ENCODE measurements around the gene FHOD3.

DNA sequence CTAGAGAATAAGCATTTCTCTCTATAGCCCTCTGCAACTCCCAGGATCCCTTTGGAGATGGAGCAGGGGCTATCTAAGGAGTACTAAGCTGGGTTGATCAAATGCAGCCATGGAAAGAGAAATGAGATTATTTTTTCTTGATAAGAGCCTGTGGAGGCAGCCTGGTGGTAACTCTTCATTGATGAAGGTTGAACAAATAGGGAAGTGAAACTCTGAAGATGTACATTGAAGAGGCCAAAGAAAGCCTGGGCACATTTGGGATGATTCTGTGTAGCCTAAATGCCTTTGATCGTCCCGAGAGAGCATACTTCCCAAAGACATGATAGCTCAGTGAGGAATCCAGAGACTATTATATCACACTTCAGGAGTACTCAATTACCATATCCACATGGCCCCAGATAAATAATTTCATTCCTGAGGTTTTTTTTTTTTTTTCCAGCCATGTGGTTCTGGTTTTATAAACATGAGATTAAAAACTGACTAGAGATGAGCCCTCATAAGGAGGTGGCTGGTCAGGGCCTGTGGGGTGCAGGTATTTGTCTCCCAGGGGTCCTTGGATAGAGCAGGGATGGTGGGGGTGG is 338.8 kb downstream of the FHOD3 start:
- TF ChIP-seq POLR2AphosphoS5 (IDR thresholded peaks at IDR 0.05; ENCODE audit: low read depth), result no peak
- TF ChIP-seq, protein P1, sequence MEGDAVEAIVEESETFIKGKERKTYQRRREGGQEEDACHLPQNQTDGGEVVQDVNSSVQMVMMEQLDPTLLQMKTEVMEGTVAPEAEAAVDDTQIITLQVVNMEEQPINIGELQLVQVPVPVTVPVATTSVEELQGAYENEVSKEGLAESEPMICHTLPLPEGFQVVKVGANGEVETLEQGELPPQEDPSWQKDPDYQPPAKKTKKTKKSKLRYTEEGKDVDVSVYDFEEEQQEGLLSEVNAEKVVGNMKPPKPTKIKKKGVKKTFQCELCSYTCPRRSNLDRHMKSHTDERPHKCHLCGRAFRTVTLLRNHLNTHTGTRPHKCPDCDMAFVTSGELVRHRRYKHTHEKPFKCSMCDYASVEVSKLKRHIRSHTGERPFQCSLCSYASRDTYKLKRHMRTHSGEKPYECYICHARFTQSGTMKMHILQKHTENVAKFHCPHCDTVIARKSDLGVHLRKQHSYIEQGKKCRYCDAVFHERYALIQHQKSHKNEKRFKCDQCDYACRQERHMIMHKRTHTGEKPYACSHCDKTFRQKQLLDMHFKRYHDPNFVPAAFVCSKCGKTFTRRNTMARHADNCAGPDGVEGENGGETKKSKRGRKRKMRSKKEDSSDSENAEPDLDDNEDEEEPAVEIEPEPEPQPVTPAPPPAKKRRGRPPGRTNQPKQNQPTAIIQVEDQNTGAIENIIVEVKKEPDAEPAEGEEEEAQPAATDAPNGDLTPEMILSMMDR (IDR thresholded peaks at IDR 0.05; ENCODE audit: insufficient read depth, low read length), result no peak
- no peak for TF ChIP-seq GABPA (IDR thresholded peaks at IDR 0.05; ENCODE audit: low read depth)
